ENCODE results near the gene KCNG2. TPM values are rescaled to one million over a fixed set of nuclear protein-coding genes. Genes with fewer than 3 reads are reported as not detected.
A peak's percentile ranks its signal among the peaks of the same experiment; 100 is the strongest.

Gene KCNG2
- total RNA-seq, 1 donor, result not detected

- Histone ChIP-seq H3K4me1 (ENCODE audit: insufficient read depth, low read length) (no peaks in the 10 kb centered on the region), H3K27me3 (ENCODE audit: insufficient read depth, low read length) (peaks cover 26% of the 10 kb centered on the region), H3K79me2 (ENCODE audit: insufficient read depth, low read length) (no peaks in the 10 kb centered on the region), H3K27ac (ENCODE audit: low read depth, low read length) (no peak overlapping the region), H3K9me3 (ENCODE audit: low read depth, low read length) (no peaks in the 10 kb centered on the region), H3K4me2 (ENCODE audit: insufficient read depth, low read length) (no peak overlapping the region), H2AFZ (ENCODE audit: low read length) (no peak overlapping the region), H3K4me3 (ENCODE audit: insufficient read depth, low read length) (no peak overlapping the region), H3K36me3 (ENCODE audit: insufficient read depth, low read length) (no peaks in the 10 kb centered on the region), H4K20me1 (ENCODE audit: insufficient read depth, low read length) (no peaks in the 10 kb centered on the region)
- DNase-seq (ENCODE audit: insufficient read length, low spot score, missing footprints), result peak; percentile 91
- no peak for TF ChIP-seq CTCF (IDR thresholded peaks at IDR 0.05; ENCODE audit: extremely low read depth, low read depth, low read length)
Observed at GRCh38 chr18:79866889-79867574, 69.3 kb downstream of the KCNG2 start.

GRCh38 chr18:79867666-79868065 lies 69.9 kb downstream of the KCNG2 start:
- no peaks in the 10 kb centered on the region for H3K36me3 ChIP-seq (ENCODE audit: insufficient read depth, low read length)
- no peak overlapping the region for H2AFZ ChIP-seq (ENCODE audit: low read length)
- TF ChIP-seq CTCF (IDR thresholded peaks at IDR 0.05; ENCODE audit: extremely low read depth, low read depth, low read length), result no peak

GRCh38 chr18:79868168-79868784 lies 70.5 kb downstream of the KCNG2 start:
- no peaks in the 10 kb centered on the region for H3K36me3 ChIP-seq (ENCODE audit: insufficient read depth, low read length)
- peaks cover 18% of the 10 kb centered on the region for H3K27me3 ChIP-seq (ENCODE audit: insufficient read depth, low read length)
- H3K27ac ChIP-seq (ENCODE audit: low read depth, low read length), result no peak overlapping the region
- H3K4me1 ChIP-seq (ENCODE audit: insufficient read depth, low read length), result no peaks in the 10 kb centered on the region
- no peak overlapping the region for H3K4me2 ChIP-seq (ENCODE audit: insufficient read depth, low read length)
- no peak for TF ChIP-seq CTCF (IDR thresholded peaks at IDR 0.05; ENCODE audit: extremely low read depth, low read depth, low read length)
- H3K4me3 ChIP-seq (ENCODE audit: insufficient read depth, low read length), result no peak overlapping the region
- no peak overlapping the region for H2AFZ ChIP-seq (ENCODE audit: low read length)
- H3K79me2 ChIP-seq (ENCODE audit: insufficient read depth, low read length), result no peaks in the 10 kb centered on the region
- DNase-seq (ENCODE audit: insufficient read length, low spot score, missing footprints), result peak; percentile 56
- no peaks in the 10 kb centered on the region for H4K20me1 ChIP-seq (ENCODE audit: insufficient read depth, low read length)
- no peaks in the 10 kb centered on the region for H3K9me3 ChIP-seq (ENCODE audit: low read depth, low read length)

More at GRCh38 chr18:79867666-79868065, 69.9 kb downstream of the KCNG2 start:
- H3K4me2 ChIP-seq (ENCODE audit: insufficient read depth, low read length), result no peak overlapping the region
- no peaks in the 10 kb centered on the region for H3K79me2 ChIP-seq (ENCODE audit: insufficient read depth, low read length)
- H3K4me3 ChIP-seq (ENCODE audit: insufficient read depth, low read length), result no peak overlapping the region
- H4K20me1 ChIP-seq (ENCODE audit: insufficient read depth, low read length), result no peaks in the 10 kb centered on the region
- H3K4me1 ChIP-seq (ENCODE audit: insufficient read depth, low read length), result no peaks in the 10 kb centered on the region
- no peaks in the 10 kb centered on the region for H3K9me3 ChIP-seq (ENCODE audit: low read depth, low read length)
- peaks cover 21% of the 10 kb centered on the region for H3K27me3 ChIP-seq (ENCODE audit: insufficient read depth, low read length)
- no peak overlapping the region for H3K27ac ChIP-seq (ENCODE audit: low read depth, low read length)
- peak; percentile 56 for DNase-seq (ENCODE audit: insufficient read length, low spot score, missing footprints)

- no peaks in the 10 kb centered on the region for H3K36me3 ChIP-seq (ENCODE audit: insufficient read depth, low read length)
- no peak overlapping the region for H3K4me2 ChIP-seq (ENCODE audit: insufficient read depth, low read length)
- no peaks in the 10 kb centered on the region for H3K79me2 ChIP-seq (ENCODE audit: insufficient read depth, low read length)
- no peak overlapping the region for H3K4me3 ChIP-seq (ENCODE audit: insufficient read depth, low read length)
- H3K4me1 ChIP-seq (ENCODE audit: insufficient read depth, low read length), result no peaks in the 10 kb centered on the region
- no peaks in the 10 kb centered on the region for H4K20me1 ChIP-seq (ENCODE audit: insufficient read depth, low read length)
- no peak overlapping the region for H2AFZ ChIP-seq (ENCODE audit: low read length)
- H3K9me3 ChIP-seq (ENCODE audit: low read depth, low read length), result no peaks in the 10 kb centered on the region
- peaks cover 18% of the 10 kb centered on the region for H3K27me3 ChIP-seq (ENCODE audit: insufficient read depth, low read length)
- TF ChIP-seq CTCF (IDR thresholded peaks at IDR 0.05; ENCODE audit: extremely low read depth, low read depth, low read length), result no peak
- peak; percentile 22 for DNase-seq (ENCODE audit: insufficient read length, low spot score, missing footprints)
- H3K27ac ChIP-seq (ENCODE audit: low read depth, low read length), result no peak overlapping the region
Observed at GRCh38 chr18:79868811-79869541, 71.2 kb downstream of the KCNG2 start.
